HG02763 (cell line): ENCODE data around the gene NTHL1.

ENCODE experiments used
- ATAC-seq: cut with Tn5 transposase; IDR thresholded peaks from one replicate; pipeline ENCODE4 v1.9.1; 2021; ENCODE audit warnings: mild to moderate bottlenecking, moderate library complexity; ENCODE audit not compliant: unreplicated experiment

Gene NTHL1

DNA sequence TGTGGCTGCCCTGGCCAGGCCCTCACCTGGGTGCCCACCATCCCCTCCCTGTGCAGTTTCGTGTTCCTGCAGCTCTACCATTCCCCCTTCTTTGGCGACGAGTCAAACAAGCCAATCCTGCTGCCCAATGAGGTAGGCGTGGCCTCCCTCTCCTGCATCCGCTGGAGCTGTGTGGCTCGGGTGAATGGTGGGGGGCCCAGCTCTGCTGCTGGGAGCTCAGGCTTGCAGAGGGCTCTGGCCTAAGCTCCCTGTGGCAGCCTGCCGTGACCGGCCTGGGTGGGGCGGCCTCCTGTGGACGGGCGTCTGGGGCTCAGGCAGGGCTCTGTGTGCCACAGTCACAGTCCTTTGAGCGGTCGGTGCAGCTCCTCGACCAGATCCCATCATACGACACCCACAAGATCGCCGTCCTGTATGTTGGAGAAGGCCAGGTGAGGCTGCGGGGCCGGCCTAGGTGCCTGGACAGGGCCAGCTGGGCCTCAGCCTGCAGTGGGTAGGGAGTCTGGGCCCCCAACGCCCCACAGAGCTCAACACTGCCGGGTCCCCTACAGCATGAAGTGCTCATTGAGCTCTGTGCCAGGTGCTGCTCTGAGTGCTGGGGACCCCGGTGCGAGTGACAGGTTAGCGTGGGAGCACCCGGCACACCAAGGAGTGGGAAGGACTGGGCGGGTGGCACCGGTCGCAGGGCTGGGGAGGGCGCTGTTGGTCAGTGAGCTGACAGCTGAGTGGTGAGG, 37.4 kb upstream of the NTHL1 start:
- no peak for ATAC-seq

DNA sequence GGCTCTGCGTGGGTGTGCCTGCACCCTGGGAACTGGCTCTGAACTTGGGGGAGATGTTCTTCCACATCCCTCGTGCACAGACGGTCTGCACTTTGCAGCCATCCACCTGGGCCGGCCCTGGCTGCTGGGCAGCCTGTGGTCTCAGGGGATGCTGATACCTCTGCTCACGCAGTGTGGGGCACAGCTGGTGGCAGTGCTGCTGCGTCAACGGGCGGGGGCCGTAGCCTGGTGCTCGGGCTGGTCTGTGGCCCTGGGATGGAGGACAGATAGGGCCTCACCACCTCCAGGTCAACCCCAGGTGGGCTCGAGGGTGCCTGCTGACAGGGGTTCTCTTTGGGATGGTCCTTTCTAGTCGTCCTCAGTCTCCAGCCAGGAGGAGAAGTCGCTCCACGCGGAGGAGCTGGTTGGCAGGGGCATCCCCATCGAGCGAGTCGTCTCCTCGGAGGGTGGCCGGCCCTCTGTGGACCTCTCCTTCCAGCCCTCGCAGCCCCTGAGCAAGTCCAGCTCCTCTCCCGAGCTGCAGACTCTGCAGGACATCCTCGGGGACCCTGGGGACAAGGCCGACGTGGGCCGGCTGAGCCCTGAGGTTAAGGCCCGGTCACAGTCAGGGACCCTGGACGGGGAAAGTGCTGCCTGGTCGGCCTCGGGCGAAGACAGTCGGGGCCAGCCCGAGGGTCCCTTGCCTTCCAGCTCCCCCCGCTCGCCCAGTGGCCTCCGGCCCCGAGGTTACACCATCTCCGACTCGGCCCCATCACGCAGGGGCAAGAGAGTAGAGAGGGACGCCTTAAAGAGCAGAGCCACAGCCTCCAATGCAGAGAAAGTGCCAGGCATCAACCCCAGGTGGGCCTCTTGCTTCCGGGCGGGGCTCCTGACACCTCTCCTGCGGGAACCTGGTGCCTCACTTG, 36.5 kb upstream of the NTHL1 start:
- ATAC-seq: no peak

DNA sequence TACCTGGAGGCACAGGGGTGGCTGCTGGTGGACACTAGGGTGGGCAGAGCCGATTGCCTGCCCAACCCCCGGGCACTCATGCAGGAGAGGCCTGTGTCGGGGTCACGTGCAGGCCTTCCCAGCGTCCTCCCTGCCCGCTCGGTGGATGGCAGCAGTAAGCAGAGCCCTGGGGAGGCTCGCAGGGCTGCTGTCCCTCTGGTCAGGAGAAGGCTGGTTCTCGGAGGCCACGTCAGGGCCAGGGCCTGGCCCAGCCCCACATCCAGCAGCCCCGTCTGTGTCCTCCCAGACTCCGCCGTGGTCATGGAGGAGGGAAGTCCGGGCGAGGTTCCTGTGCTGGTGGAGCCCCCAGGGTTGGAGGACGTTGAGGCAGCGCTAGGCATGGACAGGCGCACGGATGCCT, 35.8 kb upstream of the NTHL1 start:
- no peak for ATAC-seq

DNA sequence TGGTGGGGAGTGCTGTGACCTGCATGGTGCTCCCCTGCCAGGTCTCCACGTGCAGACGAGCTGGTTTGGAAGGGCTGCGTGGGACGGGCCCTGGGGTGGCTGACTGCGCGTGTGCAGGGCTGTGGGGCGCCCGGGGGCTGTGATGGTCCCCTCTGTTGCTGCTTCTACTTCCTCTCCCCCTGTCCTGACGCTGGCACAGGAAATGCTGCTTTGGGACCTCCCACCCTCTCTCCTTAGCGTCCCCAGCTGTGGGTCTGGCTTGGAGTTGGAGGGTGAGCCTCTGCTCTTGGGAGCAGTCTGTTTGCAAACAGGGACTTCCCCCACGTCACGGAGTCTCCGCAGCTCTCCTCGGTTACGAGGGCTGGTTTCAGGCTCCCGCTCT, 35.3 kb upstream of the NTHL1 start:
- no peak for ATAC-seq

DNA sequence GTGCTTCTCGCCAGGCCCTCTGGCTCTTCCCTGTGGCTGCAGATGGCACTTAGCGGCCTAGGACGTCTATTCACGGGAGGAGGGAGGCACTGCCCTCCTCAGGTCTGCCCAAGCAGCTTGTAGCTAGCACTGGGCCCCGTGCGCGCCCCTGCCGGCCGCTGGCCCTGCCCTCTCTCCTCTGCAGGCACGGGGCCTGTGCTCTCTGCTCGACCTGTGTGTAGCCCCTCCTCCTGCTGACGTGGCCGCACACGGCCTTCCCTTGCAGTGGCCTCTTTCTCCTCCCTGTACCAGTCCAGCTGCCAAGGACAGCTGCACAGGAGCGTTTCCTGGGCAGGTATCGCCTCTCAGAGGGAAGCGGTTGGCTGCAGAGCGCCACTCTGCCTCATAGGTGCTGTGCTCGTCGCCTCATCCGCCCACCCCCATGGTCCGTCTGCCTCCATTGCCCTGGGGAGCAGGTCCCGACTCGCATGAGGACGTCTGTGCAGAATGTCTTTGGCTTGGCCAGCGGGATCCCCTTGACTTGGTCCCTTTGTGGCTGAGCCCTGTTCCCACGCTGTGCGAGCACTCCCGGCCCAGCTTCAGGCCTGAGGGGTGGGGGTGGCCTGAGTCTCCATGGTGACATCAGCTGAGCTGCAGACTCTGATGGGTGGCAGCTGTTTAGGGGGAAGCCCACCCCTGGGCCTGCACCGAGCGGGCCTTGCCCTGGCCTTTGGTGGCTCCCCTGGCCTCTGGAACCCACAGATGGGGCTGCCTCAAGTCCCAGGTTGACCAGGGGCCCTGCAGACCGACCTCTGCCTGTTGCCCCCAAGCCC, 34.7 kb upstream of the NTHL1 start:
- no peak for ATAC-seq

DNA sequence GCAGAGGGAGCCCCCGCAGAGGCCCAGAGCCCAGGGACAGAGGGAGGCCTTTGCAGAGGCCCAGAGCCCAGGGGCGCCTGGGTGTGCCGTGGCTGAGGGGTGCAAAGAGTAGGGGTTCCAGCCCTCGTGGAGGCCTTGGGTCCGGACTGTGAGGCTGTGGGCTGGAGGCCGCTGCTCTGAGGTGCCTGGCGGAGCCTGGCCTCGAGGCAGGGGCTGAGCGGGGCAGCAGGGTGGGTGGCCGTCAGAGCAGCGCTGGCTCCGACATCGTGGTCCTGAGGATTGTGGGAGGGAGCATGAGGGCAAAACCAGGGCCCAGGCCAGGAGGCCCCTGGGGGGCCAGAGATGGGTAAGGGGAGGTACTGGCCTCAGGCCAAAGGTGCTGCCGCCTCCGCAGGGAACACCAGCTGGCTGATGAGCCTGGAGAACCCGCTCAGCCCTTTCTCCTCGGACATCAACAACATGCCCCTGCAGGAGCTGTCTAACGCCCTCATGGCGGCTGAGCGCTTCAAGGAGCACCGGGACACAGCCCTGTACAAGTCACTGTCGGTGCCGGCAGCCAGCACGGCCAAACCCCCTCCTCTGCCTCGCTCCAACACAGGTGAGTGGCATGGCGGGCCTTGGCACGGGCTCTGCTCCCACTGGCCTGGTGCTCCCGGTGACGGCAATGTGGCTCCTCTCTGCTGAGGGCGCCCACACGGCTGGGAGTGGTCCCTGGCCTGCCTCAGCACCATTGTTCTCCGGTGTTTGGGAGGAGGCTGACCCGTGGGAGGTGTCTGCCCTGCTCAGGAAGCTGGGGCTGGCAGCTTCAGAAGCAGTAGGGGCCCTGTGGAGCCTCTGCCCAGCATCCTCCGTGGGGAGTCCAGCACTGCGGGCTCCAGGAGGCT, 33.8 kb upstream of the NTHL1 start:
- no peak for ATAC-seq

DNA sequence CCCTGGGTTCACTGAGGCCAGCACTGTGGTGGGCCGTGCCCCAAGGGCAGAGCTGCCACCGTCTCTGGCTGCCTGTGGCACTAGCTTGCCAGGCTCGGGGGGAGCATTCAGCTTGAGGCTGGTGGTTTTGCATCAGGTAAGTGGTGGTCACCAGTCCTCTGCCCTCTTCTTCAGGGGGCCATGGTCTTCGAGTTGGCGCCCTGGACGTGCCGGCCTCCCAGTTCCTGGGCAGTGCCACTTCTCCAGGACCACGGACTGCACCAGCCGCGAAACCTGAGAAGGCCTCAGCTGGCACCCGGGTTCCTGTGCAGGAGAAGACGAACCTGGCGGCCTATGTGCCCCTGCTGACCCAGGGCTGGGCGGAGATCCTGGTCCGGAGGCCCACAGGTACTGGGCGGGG, 32.4 kb upstream of the NTHL1 start:
- no peak for ATAC-seq

DNA sequence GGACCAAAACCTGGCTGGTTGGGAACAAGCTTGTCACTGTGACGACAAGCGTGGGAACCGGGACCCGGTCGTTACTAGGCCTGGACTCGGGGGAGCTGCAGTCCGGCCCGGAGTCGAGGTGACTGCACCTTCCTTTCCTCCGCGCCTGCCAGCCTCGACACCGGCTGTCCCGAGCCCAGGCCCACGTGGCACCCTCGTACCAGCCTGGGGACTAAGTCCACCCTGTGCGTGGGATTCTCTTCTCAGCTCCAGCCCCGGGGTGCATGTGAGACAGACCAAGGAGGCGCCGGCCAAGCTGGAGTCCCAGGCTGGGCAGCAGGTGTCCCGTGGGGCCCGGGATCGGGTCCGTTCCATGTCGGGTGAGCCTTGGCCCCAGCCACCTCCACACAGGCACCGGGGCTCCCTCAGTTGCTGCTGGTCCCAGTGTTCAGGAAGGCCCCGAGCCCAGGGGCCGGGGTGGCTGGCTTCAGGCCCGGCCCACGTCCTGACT, 31.7 kb upstream of the NTHL1 start:
- no peak for ATAC-seq

DNA sequence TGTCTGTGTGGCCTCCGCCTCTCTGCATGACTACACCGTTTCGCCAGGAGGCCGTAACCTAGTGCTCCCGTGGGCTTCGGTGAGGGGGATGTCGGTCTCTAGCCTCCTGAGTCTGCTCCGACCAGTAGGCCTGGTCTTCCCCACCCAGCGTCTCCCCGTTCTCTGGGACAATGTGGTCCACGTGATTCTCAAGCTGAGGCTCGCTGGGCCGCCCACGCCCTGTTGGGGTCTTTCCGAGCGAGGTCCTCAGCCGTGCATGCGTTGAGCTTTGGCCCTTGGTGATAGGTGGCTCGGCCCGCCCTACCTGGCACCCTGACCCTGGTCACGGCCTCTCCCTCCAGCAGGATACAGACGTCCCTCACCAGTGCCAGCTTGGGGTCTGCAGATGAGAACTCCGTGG, 31.1 kb upstream of the NTHL1 start:
- ATAC-seq: no peak

DNA sequence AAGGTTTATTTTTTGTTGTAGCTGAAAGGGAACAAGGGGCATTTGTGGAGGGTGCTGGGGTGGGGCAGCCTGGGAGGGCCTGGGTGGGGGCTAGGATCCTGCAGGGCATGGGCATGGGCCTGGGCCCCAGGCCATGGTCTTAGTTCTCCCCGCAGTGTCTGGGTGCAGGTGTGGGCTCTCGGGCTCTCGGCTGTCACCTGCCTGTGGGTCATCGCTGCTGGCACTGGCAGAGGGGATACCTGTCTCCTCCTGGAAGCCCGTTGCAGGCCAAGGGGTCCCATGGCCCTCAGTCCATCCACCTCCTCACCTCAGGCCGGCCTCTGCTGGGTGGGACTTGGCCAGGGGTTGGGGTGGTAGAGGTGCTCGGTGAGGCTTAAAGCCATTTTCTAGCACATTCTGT, 30.5 kb upstream of the NTHL1 start:
- ATAC-seq: no peak

DNA sequence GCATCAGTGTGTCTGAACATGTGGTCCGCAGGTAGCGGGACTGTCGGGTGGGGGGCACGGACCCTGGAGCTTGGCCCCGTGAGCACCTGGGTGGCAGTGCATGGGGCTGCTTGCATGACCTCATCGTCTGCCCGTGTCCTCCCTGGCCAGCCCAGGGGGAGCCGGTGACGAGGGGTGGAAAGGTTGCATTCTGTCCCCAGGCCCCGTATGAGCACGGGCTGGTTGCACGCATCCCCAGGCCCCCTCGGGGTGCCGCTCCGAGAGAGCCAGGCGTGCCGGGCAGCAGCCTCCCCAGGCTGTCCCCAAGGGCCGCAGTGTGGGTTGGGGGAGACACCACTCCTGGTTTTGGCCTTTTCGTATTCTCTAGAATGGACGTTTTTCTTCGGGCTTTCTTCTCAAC, 30.1 kb upstream of the NTHL1 start:
- ATAC-seq: no peak

DNA sequence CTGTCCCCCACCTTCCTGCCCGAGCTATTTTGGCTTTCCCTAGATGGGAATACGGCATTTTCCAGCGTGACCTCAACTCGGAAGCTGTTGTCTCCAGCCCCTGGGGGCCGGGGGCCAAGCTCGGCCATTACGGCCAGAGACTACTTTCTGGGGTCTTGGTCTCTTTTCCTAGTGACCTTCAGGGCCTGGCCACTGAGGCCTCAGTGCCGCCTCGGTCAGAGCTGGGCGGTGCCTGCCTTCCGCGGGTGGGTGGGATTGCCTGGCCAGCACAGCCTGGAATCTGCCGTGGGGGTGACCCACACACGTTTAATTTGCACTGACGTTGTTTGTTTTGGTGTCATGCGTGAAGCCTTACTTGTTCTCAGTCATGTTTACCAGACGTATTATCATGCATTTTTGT, 29.4 kb upstream of the NTHL1 start:
- no peak for ATAC-seq

DNA sequence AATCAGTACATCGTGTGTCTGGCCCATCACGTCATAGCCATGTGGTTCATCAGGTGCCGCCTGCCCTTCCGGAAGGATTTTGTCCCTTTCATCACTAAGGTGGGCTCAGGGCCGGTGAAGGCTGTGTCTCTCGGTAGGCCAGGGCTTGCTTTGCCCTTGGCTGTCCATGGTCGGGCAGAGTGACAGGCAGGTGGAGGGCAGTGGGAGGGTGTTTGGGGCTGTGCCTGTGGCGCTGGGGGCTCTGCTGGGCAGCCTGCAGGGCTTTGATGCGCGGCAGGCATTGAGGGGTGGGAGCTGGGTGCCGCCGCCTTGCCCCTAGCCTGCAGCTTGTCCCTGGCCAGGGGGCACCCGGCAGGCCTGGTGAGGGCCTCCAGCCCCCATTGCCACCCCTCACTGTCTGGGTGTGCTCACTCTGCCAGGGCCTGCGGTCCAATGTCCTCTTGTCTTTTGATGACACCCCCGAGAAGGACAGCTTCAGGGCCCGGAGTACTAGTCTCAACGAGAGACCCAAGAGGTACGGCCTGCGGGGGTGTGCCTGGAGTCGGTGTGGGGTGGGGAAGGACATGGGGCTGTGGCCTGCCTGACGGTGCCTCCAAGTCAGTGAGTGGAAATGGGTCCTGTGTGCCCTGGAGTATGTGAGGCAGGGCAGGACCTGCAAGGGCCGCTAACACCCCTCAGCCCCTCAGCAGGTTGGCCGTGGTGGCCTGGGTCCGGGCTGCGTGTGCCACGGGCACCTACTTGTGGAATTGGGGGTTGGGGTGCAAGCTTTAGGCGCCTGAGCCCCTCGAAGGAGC, 28.6 kb upstream of the NTHL1 start:
- no peak for ATAC-seq

DNA sequence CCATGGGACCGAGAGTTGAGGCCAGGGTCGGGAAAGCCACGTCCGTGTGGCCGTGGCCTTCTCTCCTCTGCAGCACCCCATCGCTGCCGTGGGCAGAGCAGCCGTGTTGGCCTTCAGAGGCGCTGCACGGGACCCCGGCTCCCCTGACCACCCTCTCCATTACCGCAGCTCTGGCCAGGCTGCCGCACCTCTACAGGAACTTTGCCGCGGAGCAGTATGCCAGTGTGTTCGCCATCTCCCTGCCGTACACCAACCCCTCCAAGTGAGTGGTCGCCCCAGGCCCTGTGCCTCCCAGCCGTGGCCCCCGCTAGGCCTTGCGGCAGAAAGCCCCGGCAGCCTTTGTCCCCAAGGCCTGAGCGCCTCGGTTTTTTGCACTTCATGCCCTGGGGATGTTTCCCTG, 28.0 kb upstream of the NTHL1 start:
- ATAC-seq: no peak

DNA sequence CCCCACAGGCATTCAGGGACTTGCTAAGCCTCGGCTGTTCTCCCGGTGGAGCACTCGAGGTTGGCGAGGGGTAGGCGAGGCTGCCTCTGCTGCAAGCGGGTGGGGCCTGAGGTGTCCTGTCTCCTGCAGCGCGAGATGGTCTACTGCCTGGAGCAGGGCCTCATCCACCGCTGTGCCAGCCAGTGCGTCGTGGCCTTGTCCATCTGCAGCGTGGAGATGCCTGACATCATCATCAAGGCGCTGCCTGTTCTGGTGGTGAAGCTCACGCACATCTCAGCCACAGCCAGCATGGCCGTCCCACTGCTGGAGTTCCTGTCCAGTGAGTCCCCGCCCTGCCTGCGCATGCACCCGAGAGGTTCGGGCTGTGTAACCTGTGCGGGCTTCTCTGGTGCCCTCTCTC, 26.4 kb upstream of the NTHL1 start:
- no peak for ATAC-seq

DNA sequence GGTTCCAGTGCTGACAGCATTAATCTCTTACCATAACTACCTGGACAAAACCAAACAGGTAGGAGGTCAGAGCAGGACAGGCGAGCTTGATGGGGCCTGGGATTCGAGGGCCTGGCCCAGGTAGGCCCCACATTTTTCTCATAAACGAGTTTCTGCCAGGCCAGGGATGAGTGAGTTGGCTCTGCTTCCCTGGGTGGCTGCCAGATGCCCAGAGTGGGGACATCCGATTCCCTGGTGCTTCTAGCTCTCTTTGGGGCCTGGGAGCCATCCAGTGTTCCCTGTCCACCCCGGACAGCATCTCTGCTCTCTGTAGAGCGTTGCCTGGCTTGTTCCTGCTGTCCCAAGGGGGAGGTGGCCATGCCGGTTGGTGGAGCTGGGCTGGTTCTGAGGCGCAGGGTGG, 25.3 kb upstream of the NTHL1 start:
- ATAC-seq: no peak

DNA sequence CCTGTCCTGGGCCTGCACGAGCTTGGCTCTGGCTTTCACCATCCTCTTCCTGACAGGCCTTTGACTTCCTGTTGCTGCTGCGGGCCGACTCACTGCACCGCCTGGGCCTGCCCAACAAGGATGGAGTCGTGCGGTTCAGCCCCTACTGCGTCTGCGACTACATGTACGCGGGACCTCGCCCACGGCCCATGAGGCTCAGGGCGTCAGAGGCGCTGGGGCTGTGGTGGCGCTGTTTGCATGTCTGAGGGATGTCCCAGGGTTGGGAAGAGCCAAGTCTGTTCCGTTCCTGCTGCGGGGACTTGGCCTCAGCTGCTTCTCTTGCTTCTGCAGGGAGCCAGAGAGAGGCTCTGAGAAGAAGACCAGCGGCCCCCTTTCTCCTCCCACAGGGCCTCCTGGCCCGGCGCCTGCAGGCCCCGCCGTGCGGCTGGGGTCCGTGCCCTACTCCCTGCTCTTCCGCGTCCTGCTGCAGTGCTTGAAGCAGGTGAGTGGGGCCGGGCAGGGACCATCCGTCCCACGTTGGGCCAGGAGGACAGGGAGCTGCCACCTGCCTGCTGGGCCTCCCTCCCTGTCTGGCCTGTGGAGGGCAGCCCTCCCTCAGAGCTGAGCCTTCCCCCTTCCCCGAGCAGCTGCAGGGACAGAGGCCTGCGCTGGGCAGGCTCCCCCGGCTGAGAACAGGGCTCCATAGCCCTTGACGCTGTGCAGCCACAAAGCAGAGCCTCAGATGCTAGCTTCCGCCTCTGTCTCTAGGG, 24.0 kb upstream of the NTHL1 start:
- no peak for ATAC-seq

DNA sequence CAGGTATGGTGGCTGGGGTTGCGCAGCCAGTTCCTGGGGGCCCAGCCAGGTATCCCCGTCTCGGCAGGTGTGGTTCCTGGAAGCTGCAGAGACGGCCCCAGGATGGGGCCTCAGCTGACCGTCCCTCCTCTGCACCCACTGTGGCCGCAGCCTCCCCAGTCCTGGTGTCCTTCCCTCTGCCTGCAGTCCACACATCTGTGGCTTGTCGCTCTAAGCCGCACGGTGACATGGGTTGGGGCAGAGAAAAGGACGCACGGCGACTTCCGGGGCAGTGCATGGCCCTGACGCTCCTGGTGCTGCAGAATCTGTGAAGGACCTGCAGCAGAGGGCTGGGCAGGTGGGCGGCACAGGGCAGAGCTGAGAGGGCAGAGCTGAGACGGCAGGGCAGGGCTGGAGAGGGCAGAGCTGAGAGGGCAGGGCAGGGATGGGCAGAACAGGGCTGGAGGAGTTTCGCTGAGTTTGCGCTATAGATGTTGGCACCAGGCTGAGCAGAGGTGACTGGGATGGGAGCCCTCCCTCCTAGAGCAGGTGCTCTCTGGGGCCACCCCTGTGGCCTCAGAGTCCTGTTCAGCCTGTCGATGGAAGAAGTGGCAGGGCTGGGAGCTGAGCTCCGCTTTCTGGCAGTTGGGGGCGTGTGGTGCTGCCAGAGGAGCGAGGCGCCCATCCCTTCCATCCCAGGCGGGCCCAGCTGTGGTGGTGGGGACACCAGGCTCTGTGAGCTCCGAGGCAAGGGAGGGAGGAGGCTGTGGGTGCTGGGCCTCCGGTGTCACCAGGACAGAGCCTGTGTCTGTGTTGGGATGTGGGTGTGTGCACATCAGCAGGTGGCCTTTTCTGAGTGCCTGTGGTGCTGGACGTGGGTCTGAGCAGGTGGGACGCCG, 23.2 kb upstream of the NTHL1 start:
- no peak for ATAC-seq
